Measurements from ENCODE around the gene NUDT7.
A peak's percentile ranks its signal among the peaks of the same experiment; 100 is the strongest.

The NUDT7 gene

GRCh38 chr16:77722309-77723107 is at the start of gene NUDT7:
Gene NUDT7, plus strand, starts transcription at chr16:77722514. Its CDS starts 69 bp downstream, at chr16:77722583.
- DNase-seq (ENCODE audit: low spot score) = peak; percentile 99

DNA sequence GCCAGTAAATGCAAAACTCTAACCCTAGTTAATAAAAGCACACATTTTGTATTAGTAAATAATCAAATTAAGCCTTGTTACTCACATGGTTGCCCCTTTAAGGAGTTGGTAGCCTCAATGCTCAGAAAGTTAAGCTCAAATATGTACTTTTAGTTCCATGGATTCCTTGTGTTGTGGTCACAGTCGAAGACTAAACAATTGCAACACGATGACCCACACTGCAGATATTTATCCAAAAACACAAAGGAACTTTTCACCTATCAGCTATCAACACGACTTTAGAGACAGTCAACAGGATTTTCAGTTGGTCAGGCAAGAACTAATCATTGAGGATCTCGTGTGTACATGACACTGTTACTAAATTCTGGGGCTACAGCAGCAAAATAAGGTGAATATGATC is 47.4 kb upstream of the NUDT7 start:
- no peak for DNase-seq (ENCODE audit: low spot score)

- peak; percentile 77 for DNase-seq (ENCODE audit: low spot score)
Observed at GRCh38 chr16:77675464-77676324, 46.6 kb upstream of the NUDT7 start.

DNA sequence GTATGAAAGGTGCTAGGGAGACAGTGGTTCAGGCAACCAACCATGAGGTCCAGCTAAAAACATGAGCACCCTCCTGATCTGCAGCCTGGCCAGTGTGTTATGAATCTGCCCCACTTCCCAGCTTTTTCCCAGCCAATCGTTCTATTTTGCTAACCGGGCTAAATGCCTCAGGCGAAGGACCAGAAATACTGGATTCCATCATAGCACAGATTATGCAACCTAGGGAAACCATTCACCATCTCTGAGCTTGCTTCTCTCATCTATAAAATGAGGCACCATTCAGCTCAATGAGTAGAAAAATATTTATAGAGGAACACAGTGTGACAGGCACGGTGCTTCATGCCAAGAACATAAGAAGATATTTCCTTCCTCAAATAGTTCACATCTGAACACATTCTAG is 45.2 kb upstream of the NUDT7 start:
- DNase-seq (ENCODE audit: low spot score) = no peak

DNA sequence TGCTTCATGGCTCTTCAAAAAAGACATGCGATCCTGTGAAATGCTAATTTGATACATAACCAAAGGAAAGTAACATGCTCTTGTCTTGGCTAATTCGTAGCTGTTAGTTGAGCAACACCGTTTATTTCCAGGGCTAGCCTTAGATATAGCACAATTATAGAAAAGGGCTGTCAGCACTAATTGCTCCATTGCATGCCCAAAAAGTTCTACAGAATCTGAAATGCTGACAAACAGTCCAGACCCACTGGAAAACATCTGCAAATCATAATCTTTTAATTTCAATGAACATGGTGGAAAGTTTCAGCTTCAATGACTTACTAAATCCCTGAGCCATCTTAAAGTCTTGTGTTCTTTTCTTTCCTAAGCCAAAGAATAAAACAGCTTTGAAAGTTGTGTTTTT is 42.9 kb upstream of the NUDT7 start:
- no peak for DNase-seq (ENCODE audit: low spot score)

DNA sequence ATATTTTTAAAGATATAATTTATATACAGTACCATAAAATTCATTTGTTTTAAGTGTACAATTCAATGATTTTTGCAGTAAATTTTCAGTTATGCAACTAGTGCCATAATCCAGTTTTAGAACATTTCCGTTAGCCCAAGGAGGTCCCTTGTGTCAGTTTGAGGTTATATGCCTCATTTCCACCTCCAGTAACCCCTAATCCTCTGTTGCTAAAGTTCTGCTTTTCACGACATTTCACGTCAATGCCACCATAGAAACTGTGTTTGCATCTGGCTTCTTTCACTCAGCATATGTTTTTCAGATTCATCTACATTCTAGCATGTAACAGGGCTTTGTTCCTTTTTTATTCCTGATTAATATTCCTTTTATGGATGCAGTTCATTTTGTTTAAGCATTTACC is 42.4 kb upstream of the NUDT7 start:
- no peak for DNase-seq (ENCODE audit: low spot score)

GRCh38 chr16:77680496-77680895 is 41.8 kb upstream of the NUDT7 start:
- no peak for DNase-seq (ENCODE audit: low spot score)

GRCh38 chr16:77682586-77682985 is 39.7 kb upstream of the NUDT7 start:
- no peak for DNase-seq (ENCODE audit: low spot score)

DNA sequence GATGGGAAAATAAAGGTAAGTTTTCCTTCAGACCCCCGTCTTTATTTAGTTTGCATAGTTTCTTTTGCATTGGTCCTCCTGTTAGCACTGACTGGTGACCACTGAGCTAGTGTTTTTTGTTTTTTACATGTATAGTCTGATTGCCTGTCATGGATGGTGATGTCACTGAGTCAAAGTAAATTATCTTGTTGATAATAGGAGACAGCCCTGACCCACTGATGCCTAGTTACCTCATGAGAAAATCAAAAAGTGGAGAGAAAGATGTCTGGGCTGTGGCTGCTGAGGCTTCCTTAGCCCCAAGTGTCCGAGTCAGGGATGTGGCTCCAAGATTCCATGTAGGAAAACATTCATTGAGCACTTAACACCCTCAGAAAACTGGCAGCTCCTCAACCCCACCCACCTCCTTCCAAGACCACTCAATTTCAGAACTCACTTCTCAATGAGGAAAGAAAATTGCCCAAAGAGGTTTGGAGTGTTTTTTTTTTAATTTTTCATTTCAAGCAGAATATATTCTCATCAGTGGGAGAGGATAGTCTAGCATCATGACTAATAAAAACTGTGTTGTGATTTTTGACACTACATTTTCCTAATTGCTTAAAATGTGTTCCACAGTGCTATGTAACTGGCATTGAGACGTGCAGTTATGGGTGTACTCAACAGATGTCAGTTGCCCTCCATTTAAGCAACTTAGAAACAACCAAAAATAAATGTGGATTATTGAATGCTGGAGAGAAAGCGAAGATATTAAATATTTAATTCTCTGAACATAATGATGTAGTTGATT is 38.7 kb upstream of the NUDT7 start:
- no peak for DNase-seq (ENCODE audit: low spot score)

DNA sequence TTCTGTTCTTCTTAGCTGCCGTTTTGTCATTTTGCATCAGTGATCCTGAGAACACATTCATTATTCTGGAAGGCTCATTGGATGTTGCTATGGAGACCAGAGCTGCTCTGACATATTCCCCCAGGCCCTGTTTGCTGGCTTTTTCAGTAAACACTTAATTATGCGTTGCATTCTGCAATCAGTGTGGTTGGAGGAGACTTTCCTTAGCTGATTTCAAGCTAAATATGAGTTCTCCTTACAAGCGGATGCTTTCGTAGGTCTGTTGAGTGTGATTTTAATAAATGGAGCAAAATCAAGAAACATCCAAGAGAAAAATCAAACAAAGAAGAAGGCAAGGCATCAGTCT is 38.2 kb upstream of the NUDT7 start:
- no peak for DNase-seq (ENCODE audit: low spot score)

DNA sequence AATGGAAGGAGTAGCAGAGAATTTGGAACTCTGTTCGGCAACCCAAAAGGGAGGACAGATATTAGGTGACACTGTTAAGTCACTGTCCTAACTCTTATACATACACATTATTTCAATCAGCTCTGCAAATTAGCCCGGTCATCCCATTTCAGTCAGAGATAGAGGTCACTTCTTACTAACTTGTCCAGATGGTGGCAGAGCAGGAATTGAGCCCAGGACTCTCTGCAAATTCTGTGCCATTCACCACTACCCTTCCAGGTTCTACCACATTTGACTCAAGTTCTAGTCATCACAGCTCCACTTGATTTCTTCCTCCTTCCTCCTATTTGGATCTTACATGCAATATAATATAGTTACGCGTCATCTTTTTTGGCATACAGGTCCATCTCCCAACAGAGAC is 35.9 kb upstream of the NUDT7 start:
- no peak for DNase-seq (ENCODE audit: low spot score)

DNA sequence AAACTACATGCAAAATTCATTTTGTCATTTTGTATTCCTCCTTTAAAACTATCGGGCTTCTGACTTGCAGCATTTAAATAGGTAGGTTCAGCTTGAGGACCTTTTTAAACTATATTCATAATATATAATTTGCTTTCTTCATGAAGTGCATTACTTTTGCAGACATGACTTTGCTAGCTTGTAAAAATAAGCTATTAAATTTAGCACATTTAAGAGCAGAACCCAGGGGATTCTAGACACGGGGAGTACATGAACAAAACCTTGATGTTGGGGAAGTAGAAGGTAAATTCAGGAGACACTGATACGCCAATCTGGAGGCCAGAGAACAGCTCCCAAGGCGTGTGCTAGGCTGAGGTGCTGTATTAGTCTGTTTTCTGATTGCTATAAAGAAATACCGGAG is 32.3 kb upstream of the NUDT7 start:
- DNase-seq (ENCODE audit: low spot score) = no peak

GRCh38 chr16:77690416-77690815 is 31.9 kb upstream of the NUDT7 start:
- DNase-seq (ENCODE audit: low spot score) = no peak

DNA sequence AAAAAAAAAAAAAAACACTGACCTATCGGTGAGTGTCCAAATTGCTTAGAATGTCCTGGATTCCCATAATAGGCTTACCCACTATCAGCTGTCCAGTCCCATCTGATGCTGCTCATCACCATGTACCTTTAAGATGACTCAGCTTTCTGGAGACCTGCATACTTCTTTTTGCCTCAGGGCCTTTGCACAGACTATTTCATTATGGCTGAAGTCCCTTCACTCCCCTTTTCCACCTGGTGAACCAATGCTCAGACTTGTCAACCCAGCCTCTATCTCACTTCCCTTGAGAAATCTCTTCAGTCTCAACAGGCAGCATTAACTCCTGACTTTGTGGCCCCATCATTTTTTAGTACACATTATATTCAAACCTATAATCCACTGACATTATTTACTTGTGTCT is 29.7 kb upstream of the NUDT7 start:
- no peak for DNase-seq (ENCODE audit: low spot score)

GRCh38 chr16:77696149-77696548 is 26.2 kb upstream of the NUDT7 start:
- DNase-seq (ENCODE audit: low spot score) = no peak

GRCh38 chr16:77700846-77701245 is 21.5 kb upstream of the NUDT7 start:
- DNase-seq (ENCODE audit: low spot score) = no peak

- DNase-seq (ENCODE audit: low spot score) = no peak
Observed at GRCh38 chr16:77705351-77705750, 17.0 kb upstream of the NUDT7 start.

GRCh38 chr16:77711179-77711578 is 11.1 kb upstream of the NUDT7 start:
- DNase-seq (ENCODE audit: low spot score) = no peak

DNA sequence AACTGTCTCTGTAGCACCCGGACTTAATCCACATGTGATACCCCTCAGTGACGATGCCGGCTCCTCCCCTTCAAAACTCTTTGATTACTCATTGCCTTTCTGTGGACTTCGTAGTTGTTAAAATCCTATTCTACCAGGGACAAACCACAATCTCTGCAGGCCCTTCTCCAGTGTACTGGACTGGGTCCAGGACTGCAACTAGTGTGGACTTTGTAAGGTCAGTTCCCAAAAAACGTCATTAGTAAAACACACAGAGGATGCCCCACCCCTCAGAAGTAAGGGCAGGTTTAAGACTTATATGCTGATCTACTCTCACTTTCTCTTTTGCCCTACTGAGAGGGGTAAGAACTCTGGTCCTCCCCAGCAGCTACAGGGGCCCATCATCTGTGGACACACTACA is 10.5 kb upstream of the NUDT7 start:
- no peak for DNase-seq (ENCODE audit: low spot score)

DNA sequence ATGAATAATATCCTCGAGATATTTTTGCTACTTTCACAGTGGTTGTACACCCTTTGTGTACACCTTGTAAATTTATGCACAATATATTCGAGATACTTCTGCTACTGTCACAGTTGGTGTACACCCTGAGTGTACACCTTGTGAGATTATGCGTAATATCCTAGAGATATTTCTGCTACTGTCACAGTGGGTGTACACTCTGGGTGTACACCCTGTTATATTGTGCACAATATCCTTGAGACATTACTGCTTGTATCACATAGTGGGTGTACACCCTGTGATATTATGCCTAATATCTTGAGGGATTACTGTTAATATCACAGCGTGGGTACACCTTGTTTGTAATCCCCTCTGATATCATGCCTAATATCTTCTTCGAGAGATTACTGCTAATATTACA is 7.2 kb upstream of the NUDT7 start:
- no peak for DNase-seq (ENCODE audit: low spot score)

- no peak for DNase-seq (ENCODE audit: low spot score)
Observed at GRCh38 chr16:77721752-77722308, 484 bp upstream of the NUDT7 start.

DNA sequence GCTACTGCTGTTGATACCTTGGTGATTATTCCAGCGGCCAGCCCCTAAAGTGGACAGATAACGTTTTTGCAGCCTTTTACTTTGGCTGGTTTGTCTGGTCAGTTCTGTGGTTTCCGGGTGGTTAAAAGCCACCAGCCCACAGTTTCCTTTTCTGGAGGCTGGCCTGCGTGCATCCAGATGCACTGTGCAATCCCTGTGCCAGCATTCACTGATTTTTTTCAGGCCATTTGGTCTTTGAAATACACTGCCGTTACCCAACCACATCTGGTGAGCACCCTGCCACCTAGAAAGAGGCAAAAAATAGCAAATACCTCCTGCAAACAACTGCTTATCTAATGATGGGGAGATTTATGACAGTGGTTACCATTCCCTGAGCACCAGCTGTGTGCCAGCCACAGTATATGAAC is 797 bp downstream of the NUDT7 start:
- no peak for DNase-seq (ENCODE audit: low spot score)
